ENCODE data around the gene SURF6.
"Not testable (repeated sequence)": the region's sequence is repeated elsewhere in the genome, so short reads cannot be mapped to it uniquely, and the experiment has no call there.

SURF6 gene

DNA sequence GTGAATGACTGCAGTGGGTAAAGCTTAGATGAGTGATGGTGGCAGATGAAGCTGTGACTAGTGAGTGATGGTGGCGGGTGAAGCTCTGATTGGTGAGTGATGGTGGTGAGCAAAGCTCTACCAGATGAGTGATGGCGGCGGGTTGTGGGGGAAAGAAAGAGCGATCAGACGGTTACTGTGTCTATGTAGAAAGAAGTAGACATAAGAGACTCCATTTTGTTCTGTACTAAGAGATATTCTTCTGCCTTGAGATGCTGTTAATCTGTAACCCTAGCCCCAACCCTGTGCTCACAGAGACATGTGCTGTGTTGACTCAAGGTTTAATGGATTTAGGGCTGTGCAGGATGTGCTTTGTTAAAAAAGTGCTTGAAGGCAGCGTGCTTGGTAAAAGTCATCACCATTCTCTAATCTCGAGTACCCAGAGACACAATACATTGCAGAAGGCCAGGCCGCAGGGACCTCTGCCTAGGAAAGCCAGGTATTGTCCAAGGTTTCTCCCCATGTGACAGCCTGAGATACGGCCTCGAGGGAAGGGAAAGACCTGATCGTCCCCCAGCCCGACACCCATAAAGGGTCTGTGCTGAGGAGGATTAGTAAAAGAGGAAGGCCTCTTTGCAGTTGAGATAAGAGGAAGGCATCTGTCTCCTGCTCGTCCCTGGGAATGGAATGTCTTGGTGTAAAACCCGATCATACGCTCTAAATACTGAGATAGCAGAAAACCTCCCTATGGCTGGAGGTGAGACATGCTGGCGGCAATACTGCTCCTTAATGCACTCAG, 52.5 kb downstream of the SURF6 start:
- H3K36me3 ChIP-seq (ENCODE audit: insufficient read depth, low read length); H3K4me3 ChIP-seq (ENCODE audit: low read depth, low read length); H3K79me2 ChIP-seq (ENCODE audit: control insufficient read depth, insufficient read depth, low read length, unreplicated experiment); H3K27ac ChIP-seq (ENCODE audit: low read depth, low read length); H3K4me1 ChIP-seq (ENCODE audit: control insufficient read depth, insufficient read depth, low read length, unreplicated experiment); H2AFZ ChIP-seq (ENCODE audit: low read length, unreplicated experiment): not testable (repeated sequence)
- H3K27me3 ChIP-seq (ENCODE audit: insufficient read depth, low read length) = peaks cover 59% of the 10 kb centered on the region

- Histone ChIP-seq H3K27ac (ENCODE audit: low read depth, low read length) (no peak overlapping the region), H3K36me3 (ENCODE audit: insufficient read depth, low read length) (no peaks in the 10 kb centered on the region), H3K79me2 (ENCODE audit: control insufficient read depth, insufficient read depth, low read length, unreplicated experiment) (no peaks in the 10 kb centered on the region), H3K4me3 (ENCODE audit: low read depth, low read length) (no peak overlapping the region), H3K27me3 (ENCODE audit: insufficient read depth, low read length) (peaks cover 66% of the 10 kb centered on the region), H3K4me1 (ENCODE audit: control insufficient read depth, insufficient read depth, low read length, unreplicated experiment) (no peaks in the 10 kb centered on the region), H2AFZ (ENCODE audit: low read length, unreplicated experiment) (no peak overlapping the region)
Observed at GRCh38 chr9:133282464-133283238, 53.3 kb downstream of the SURF6 start.

- H3K27me3 ChIP-seq (ENCODE audit: insufficient read depth, low read length) = peaks cover 87% of the 10 kb centered on the region
- H3K36me3 ChIP-seq (ENCODE audit: insufficient read depth, low read length) = no peaks in the 10 kb centered on the region
- no peak overlapping the region for H2AFZ ChIP-seq (ENCODE audit: low read length, unreplicated experiment)
- no peaks in the 10 kb centered on the region for H3K79me2 ChIP-seq (ENCODE audit: control insufficient read depth, insufficient read depth, low read length, unreplicated experiment)
- no peaks in the 10 kb centered on the region for H3K4me1 ChIP-seq (ENCODE audit: control insufficient read depth, insufficient read depth, low read length, unreplicated experiment)
- H3K27ac ChIP-seq (ENCODE audit: low read depth, low read length) = no peak overlapping the region
- H3K4me3 ChIP-seq (ENCODE audit: low read depth, low read length) = no peak overlapping the region
Observed at GRCh38 chr9:133280392-133280791, 55.6 kb downstream of the SURF6 start.

Data from ACC112 (cell line).